HK-2 (cell line): ENCODE measurements around the gene TMEM117.
"Not testable (repeated sequence)": the region's sequence is repeated elsewhere in the genome, so short reads cannot be mapped to it uniquely, and the experiment has no call there.

Experiments used
- DNase-seq: peaks from one replicate; pipeline ENCODE4 v3.0.0-alpha.2; 2018; ENCODE audit not compliant: unreplicated experiment

TMEM117 gene

DNA sequence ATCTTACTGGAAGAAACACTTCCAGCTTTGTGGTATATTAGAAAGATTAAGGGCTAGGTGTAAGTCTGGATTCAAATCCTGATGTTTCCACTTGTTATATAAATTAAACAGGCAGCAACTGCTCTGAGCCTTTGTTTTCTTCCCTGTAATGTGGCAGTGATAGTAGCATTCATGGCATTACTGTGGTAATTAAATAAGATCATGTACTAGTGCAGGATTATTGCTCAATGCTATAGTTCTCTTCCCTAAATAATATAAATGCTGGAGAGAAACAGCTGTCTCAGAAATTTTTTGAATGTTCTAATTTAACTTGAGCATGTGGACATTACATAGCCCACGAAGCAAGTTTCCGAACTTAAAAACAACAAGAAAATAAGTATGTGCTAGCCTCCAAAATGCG is 5.4 kb downstream of the TMEM117 start:
- DNase-seq = no peak

DNA sequence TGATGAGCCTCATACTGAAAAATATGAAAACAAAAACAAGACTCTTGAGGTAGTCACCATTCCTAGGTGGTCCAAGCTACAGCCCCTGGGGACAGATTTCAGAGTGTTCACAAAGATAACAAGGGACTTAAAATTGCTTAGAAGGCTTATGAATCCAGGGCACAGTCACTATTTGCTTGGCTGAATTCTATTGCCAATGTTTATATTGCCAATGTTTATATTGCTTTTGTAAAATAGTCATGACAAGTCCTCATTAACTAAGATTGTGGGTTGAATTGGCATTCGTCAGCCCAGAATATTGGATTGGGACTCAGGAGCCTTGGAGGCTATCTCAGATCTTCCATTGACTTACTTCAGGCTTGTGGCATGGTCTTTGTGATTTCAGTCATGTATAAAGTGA is 6.4 kb downstream of the TMEM117 start:
- no peak for DNase-seq

DNA sequence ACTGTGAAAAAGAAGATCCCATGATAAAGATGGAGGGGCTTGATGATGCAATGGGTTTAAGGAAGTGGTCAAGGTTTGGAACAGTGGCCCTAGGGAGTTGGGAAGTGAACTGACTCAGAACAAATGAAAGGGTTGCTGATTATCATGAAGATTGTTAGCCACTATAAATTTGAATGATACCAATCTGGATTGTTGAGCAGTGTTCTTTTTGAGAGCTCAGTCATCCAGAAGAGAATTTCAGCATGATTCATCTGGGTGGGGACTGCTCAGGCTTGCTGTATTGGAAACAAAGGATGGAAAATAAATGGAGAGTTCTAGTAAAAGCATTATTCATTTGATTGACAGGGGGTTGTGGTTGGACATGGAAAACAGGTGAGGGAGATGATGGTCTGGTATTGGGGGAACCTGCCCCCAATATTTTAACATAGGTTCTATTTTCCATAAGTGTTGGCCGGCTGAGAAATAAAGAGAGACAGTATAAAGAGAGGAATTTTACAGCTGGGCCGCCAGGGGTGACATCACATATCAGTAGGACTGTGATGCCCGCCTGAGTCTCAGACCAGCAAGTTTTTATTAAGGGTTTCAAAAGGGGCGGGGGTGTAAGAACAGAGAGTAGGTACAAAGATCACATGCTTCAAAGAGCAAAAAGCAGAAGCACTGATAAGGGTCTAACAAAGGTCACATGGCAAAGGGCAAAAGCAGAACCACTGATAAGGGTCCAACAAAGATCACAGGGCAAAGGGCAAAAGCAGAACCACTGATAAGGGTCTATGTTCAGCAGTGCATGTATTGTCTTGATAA is 11.7 kb downstream of the TMEM117 start:
- DNase-seq = peak; percentile 5

- no peak for DNase-seq
Measured at GRCh38 chr12:43848226-43848507, 12.3 kb downstream of the TMEM117 start.

- no peak for DNase-seq
Measured at GRCh38 chr12:43848786-43849185, 12.9 kb downstream of the TMEM117 start.

DNA sequence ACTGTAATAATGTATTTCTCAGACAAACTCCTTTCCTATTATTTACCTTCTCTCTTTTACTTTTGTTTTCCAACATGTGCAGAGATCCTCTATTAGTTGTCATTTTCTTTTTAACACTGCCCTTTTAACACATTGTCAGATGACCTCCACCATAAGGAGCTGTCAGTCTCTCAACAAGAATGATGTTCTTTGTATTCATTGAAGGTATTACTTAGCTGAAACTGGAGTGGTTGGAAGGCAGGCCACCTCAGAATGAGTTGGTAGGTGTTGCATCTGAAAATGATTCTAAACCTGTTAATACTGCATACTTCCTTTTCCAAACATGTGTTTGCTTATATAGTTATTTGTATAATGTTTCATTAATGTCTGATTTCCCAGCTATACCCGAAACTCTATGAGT is 16.9 kb downstream of the TMEM117 start:
- DNase-seq = no peak

DNA sequence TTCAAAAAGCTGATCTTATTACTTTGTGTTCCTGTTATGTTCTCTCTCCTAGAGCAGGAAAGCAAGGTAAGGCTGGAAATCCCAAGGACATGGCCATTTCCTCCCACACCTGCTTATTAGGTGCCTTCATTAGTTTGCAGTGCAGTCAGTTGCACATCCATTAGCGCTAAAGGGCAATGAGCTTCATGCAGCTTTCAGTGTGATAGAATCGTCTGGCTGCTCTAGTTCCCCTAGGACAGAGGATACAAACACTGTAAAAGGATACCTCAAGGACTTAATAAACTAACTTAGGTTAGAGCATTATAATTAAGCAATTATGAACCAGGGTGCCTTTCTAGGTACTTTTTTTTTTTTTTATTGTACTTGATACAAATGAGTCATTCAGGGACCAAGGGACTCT is 21.1 kb downstream of the TMEM117 start:
- no peak for DNase-seq

- DNase-seq = no peak
Measured at GRCh38 chr12:43858096-43858495, 22.2 kb downstream of the TMEM117 start.

GRCh38 chr12:43858991-43859390 is 23.1 kb downstream of the TMEM117 start:
- DNase-seq = no peak

DNA sequence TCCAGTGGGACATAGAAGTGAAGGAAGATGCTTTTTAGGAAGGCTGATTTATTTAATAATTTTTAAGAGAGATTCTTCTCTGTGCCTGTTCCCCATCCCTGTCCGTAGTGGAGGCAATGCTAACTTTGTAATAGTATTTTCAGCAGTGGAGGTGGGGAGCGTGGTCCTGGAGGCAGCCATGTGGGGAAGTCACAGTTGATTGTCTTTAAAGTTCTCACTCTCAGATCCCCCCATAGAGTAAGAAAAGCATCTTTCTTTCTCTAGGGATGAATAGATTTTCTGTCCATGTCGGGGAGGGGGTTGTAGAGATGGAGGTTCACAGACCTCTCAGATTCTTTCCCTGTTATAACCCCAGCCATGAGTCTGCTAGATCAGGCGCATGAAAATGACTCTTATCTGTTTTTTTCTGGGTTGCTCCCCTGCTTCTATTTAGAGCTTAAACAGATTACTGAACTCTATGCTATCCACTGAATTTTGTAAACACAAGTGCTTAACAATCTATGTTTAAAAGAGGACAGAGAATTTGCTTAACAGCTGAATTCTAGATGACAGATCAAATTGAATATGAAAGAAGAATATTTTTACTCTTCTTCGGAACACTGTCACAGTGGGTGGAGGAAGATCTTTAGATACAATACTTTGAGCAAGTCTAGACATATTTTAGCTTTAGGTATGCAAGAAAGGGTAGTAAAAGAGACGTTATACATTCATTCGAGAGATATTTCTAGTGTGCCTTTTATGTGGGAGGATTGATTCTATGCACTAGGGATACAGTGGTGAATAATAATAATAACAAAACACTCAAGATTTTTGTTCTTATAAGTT is 25.3 kb downstream of the TMEM117 start:
- no peak for DNase-seq

DNA sequence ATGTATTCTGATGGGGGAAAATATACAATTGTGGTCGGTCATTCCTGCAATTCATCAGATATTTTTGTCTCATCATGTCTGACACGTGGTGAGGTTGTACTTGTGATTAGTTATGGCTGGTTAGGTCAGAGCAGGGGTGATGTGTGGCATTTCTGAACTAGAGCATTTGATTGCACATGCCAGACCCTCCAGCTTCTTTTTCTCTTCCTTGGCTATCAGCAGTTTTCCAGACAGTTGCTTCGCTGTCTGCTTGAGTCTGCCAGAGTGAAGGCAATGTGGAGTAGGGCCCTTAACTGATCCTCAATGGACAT is 25.9 kb downstream of the TMEM117 start:
- no peak for DNase-seq

GRCh38 chr12:43863770-43864366 is 28.0 kb downstream of the TMEM117 start:
- DNase-seq = no peak

GRCh38 chr12:43864557-43864956 is 28.7 kb downstream of the TMEM117 start:
- DNase-seq = not testable (repeated sequence)

GRCh38 chr12:43869184-43869583 is 33.3 kb downstream of the TMEM117 start:
- no peak for DNase-seq

GRCh38 chr12:43869765-43870164 is 33.9 kb downstream of the TMEM117 start:
- not testable (repeated sequence) for DNase-seq

DNA sequence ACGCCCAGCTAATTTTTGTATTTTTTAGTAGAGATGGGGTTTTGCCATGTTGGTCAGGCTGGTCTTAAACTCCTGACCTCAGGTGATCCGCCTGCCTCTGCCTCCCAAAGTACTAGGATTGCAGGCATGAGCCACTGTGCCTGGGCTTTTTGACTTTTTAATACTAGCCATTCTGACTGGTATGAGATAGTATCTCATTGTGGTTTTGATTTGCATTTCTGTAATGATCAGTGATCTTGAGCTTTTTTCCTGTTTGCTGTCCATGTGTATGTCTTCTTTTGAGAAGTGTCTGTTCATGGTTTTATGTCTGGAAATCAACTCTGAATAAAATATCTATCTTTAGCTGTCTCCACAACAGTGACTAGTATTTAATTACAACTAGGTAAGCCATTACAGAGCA is 35.4 kb downstream of the TMEM117 start:
- not testable (repeated sequence) for DNase-seq

GRCh38 chr12:43872396-43872795 is 36.5 kb downstream of the TMEM117 start:
- no peak for DNase-seq

- DNase-seq = no peak
Measured at GRCh38 chr12:43878050-43878449, 42.2 kb downstream of the TMEM117 start.

- DNase-seq = no peak
Measured at GRCh38 chr12:43880547-43880946, 44.7 kb downstream of the TMEM117 start.

DNA sequence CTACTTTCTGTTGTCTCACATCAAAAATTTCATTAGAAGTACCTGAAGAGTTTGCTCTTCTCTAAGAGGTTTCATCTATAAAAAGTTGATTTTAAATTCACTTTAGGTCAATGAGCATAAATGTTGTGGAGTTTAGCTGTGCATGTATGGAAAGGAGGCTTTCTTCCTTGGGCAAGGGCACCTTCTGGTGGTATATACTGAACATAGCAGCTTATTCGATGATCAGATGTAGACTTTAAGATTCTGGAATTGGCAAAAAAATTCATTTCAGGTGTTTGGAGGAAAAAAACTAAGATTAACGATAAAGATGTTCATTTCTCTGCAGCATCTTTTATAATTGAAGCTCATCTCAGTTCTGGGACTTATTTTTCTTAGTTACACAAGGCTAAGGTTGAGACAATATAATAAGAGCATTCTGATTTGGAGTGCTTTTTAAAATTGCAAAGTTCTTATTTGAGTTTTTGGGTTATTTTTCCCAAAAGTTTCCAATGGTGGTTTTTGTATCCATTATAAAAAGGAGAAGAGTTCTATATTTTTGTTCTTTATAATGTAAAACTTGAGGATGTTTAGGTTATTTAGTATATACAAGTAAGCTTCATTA is 46.8 kb downstream of the TMEM117 start:
- DNase-seq = peak; percentile 16

GRCh38 chr12:43883311-43883710 is 47.4 kb downstream of the TMEM117 start:
- DNase-seq = no peak

- DNase-seq = no peak
Measured at GRCh38 chr12:43883748-43884147, 47.9 kb downstream of the TMEM117 start.
